Activated T-helper 1 cell treated with Interleukin-2 at 50 U/mL for 16 hours (primary cell): ENCODE measurements around the gene TTLL5.

ENCODE experiments used
- DNase-seq: peaks from one replicate; pipeline ENCODE4 v3.0.0-alpha.2; 2020; ENCODE audit warnings: low read depth

Gene TTLL5

GRCh38 chr14:75697918-75698317, 36.9 kb downstream of the TTLL5 start:
- no peak for DNase-seq

- no peak for DNase-seq
Observed at GRCh38 chr14:75699331-75699730, 38.3 kb downstream of the TTLL5 start.

- DNase-seq = no peak
Observed at GRCh38 chr14:75700295-75700694, 39.2 kb downstream of the TTLL5 start.

- DNase-seq = no peak
Observed at GRCh38 chr14:75702122-75702521, 41.1 kb downstream of the TTLL5 start.

GRCh38 chr14:75702616-75703261, 41.7 kb downstream of the TTLL5 start:
- no peak for DNase-seq

- DNase-seq = no peak
Observed at GRCh38 chr14:75703467-75703866, 42.4 kb downstream of the TTLL5 start.

- no peak for DNase-seq
Observed at GRCh38 chr14:75705014-75705413, 44.0 kb downstream of the TTLL5 start.

- DNase-seq = peak; percentile 20
Observed at GRCh38 chr14:75709207-75709812, 48.3 kb downstream of the TTLL5 start.

GRCh38 chr14:75711105-75711795, 50.2 kb downstream of the TTLL5 start:
- DNase-seq = no peak

- DNase-seq = no peak
Observed at GRCh38 chr14:75711796-75712211, 50.8 kb downstream of the TTLL5 start.

GRCh38 chr14:75714991-75715390, 53.9 kb downstream of the TTLL5 start:
- no peak for DNase-seq

GRCh38 chr14:75715926-75716780, 55.1 kb downstream of the TTLL5 start:
- no peak for DNase-seq

GRCh38 chr14:75717729-75718128, 56.7 kb downstream of the TTLL5 start:
- DNase-seq = no peak

- DNase-seq = no peak
Observed at GRCh38 chr14:75718199-75718598, 57.2 kb downstream of the TTLL5 start.

- DNase-seq = no peak
Observed at GRCh38 chr14:75720116-75720515, 59.1 kb downstream of the TTLL5 start.

GRCh38 chr14:75720842-75721498, 59.9 kb downstream of the TTLL5 start:
- no peak for DNase-seq

GRCh38 chr14:75723716-75724115, 62.7 kb downstream of the TTLL5 start:
- no peak for DNase-seq

GRCh38 chr14:75724414-75725204, 63.6 kb downstream of the TTLL5 start:
- DNase-seq = no peak

GRCh38 chr14:75725481-75725880, 64.4 kb downstream of the TTLL5 start:
- no peak for DNase-seq

- no peak for DNase-seq
Observed at GRCh38 chr14:75726321-75726720, 65.3 kb downstream of the TTLL5 start.

GRCh38 chr14:75727124-75727523, 66.1 kb downstream of the TTLL5 start:
- no peak for DNase-seq
